Endothelial cell (in vitro differentiated cells): Measurements from ENCODE around the gene TRRAP. TPM values are rescaled to one million over a fixed set of nuclear protein-coding genes. Genes with fewer than 3 reads are reported as not detected.

ENCODE experiments used
- DNase-seq: peaks from one replicate; pipeline ENCODE4 v3.0.0; 2021; ENCODE audit warnings: low spot score
- H3K27ac Mint-ChIP-seq: one replicate; pipeline ENCODE4 v1.8.0; 2021; ENCODE audit warnings: mixed read lengths, inconsistent platforms; ENCODE audit not compliant: unreplicated experiment
- H3K27me3 Mint-ChIP-seq: one replicate; pipeline ENCODE4 v1.8.0; 2021; ENCODE audit warnings: mild to moderate bottlenecking, moderate library complexity, mixed read lengths, inconsistent platforms; ENCODE audit not compliant: unreplicated experiment
- H3K36me3 Mint-ChIP-seq: one replicate; pipeline ENCODE4 v1.8.0; 2021; ENCODE audit warnings: mild to moderate bottlenecking, low read depth, mixed read lengths, inconsistent platforms; ENCODE audit not compliant: unreplicated experiment
- H3K4me1 Mint-ChIP-seq: one replicate; pipeline ENCODE4 v1.8.0; 2021; ENCODE audit warnings: mild to moderate bottlenecking, mixed read lengths, inconsistent platforms; ENCODE audit not compliant: unreplicated experiment
- H3K4me3 Mint-ChIP-seq: one replicate; pipeline ENCODE4 v1.8.0; 2021; ENCODE audit warnings: mild to moderate bottlenecking, mixed read lengths, inconsistent platforms; ENCODE audit not compliant: unreplicated experiment
- H3K9me3 Mint-ChIP-seq: one replicate; pipeline ENCODE4 v1.8.0; 2021; ENCODE audit warnings: mixed read lengths, inconsistent platforms; ENCODE audit not compliant: unreplicated experiment
- CTCF ChIP-seq: fragments of 200-600 bp; sonication (generic); IDR thresholded peaks from one replicate; pipeline ENCODE4 v1.5.0; 2021; ENCODE audit warnings: antibody characterized with exemption; ENCODE audit not compliant: unreplicated experiment
- total RNA-seq: library from RNA; stranded (reverse); fragmentation: NEBNext Ultra II Directional; extraction: Animal tissue kit (Norgen Biotek cat#: 25700); gene quantifications from one replicate; pipeline ENCODE4 v1.2.1, GENCODE V29; 2021; ENCODE audit not compliant: unreplicated experiment

Gene TRRAP
- total RNA-seq, 1 donor from 2014 or later = 53.5 TPM

- DNase-seq = no peak
- TF ChIP-seq CTCF = no peak
- Mint-ChIP-seq H3K4me1 (no peaks in the 10 kb centered on the region), H3K27me3 (no peaks in the 10 kb centered on the region), H3K36me3 (peaks cover 70% of the 10 kb centered on the region), H3K4me3 (no peak overlapping the region), H3K9me3 (no peaks in the 10 kb centered on the region), H3K27ac (no peak overlapping the region)
Observed at GRCh38 chr7:98949336-98950044, 71.2 kb downstream of the TRRAP start.

GRCh38 chr7:98955992-98956391, 77.7 kb downstream of the TRRAP start:
- TF ChIP-seq CTCF = no peak
- Mint-ChIP-seq H3K36me3 (peaks cover 76% of the 10 kb centered on the region), H3K4me3 (peak overlapping the region; percentile 45), H3K27ac (no peak overlapping the region), H3K9me3 (no peaks in the 10 kb centered on the region), H3K27me3 (no peaks in the 10 kb centered on the region), H3K4me1 (no peaks in the 10 kb centered on the region)
- DNase-seq = no peak

GRCh38 chr7:98956469-98956868, 78.1 kb downstream of the TRRAP start:
- H3K9me3 Mint-ChIP-seq = no peaks in the 10 kb centered on the region
- H3K27me3 Mint-ChIP-seq = no peaks in the 10 kb centered on the region
- DNase-seq = no peak
- no peak overlapping the region for H3K4me3 Mint-ChIP-seq
- peaks cover 71% of the 10 kb centered on the region for H3K36me3 Mint-ChIP-seq
- no peak for TF ChIP-seq CTCF
- no peak overlapping the region for H3K27ac Mint-ChIP-seq
- no peaks in the 10 kb centered on the region for H3K4me1 Mint-ChIP-seq

GRCh38 chr7:98956937-98957336, 78.6 kb downstream of the TRRAP start:
- H3K4me3 Mint-ChIP-seq = peak overlapping the region; percentile 13
- H3K27ac Mint-ChIP-seq = no peak overlapping the region
- H3K4me1 Mint-ChIP-seq = no peaks in the 10 kb centered on the region
- peaks cover 69% of the 10 kb centered on the region for H3K36me3 Mint-ChIP-seq
- H3K9me3 Mint-ChIP-seq = no peaks in the 10 kb centered on the region
- no peak for DNase-seq
- no peak for TF ChIP-seq CTCF
- H3K27me3 Mint-ChIP-seq = no peaks in the 10 kb centered on the region

GRCh38 chr7:98957766-98958165, 79.4 kb downstream of the TRRAP start:
- no peak for TF ChIP-seq CTCF

More at GRCh38 chr7:98957766-98958165, 79.4 kb downstream of the TRRAP start:
- Mint-ChIP-seq H3K27ac (no peak overlapping the region), H3K9me3 (no peaks in the 10 kb centered on the region), H3K27me3 (no peaks in the 10 kb centered on the region), H3K4me1 (no peaks in the 10 kb centered on the region), H3K4me3 (peak overlapping the region; percentile 14), H3K36me3 (peaks cover 68% of the 10 kb centered on the region)
- DNase-seq = no peak
